OCI-LY1 (cell line): ENCODE measurements around the gene RYR1.

Source experiments
- CTCF ChIP-seq: fragments of 200-600 bp; sonication (generic), shearing (Covaris generic); IDR thresholded peaks from 2 replicates; pipeline ENCODE4 v1.5.1; 2017; ENCODE audit warnings: mild to moderate bottlenecking, antibody characterized with exemption, low read length, moderate library complexity, mixed read lengths
- EZH2 ChIP-seq: fragments of 200-600 bp; sonication (generic), shearing (Covaris generic); IDR thresholded peaks from 2 replicates; pipeline ENCODE4 v1.8.0; 2017; ENCODE audit warnings: borderline replicate concordance, mixed run types, mild to moderate bottlenecking, antibody characterized with exemption, low read length, moderate library complexity, mixed read lengths

- TF ChIP-seq CTCF = no peak
- no peak for TF ChIP-seq EZH2
Observed at GRCh38 chr19:38429811-38430156, 3.7 kb upstream of the RYR1 start.
